PC-9 (cell line): ENCODE measurements around the gene SYT7. TPM values are rescaled to one million over a fixed set of nuclear protein-coding genes. Genes with fewer than 3 reads are reported as not detected.

ENCODE experiments used
- BruUV-seq: library from RNA; stranded (reverse); fragments of 400-500 nt; replicated peaks from 2 replicates; lab custom pipeline; 2021; lab: Mats Ljungman, UMichigan
- CTCF ChIA-PET: fragments of 300-600 bp; sonication (Branson Sonifier 250); formaldehyde crosslinking; loops from one replicate; lab custom pipeline; 2022; ENCODE audit warnings: antibody characterized with exemption; lab: Charles Lee
- POLR2A ChIA-PET: fragments of 300-600 bp; sonication (Branson Sonifier 250); formaldehyde crosslinking; loops from one replicate; lab custom pipeline; 2022; ENCODE audit warnings: antibody characterized with exemption; ENCODE audit not compliant: unreplicated experiment; lab: Charles Lee
- DNase-seq, 2 experiments: peaks; one replicate each; pipeline versions ENCODE4 v3.0.0 to v3.0.0-alpha.2; 2015 to 2022; ENCODE audit warnings: mixed read lengths in 1 of 2
- H2AFZ ChIP-seq: fragments of 200-600 bp; sonication (generic); 2 replicates; pipeline ENCODE4 v1.8.1; 2017; ENCODE audit warnings: antibody characterized with exemption
- H3F3A ChIP-seq: fragments of 200-600 bp; sonication (generic); 2 replicates; pipeline ENCODE4 v1.8.1; 2017; ENCODE audit warnings: antibody characterized with exemption, mild to moderate bottlenecking, low read depth; ENCODE audit not compliant: insufficient read depth
- H3K27ac ChIP-seq: fragments of 200-600 bp; sonication (generic); 2 replicates; pipeline ENCODE4 v1.6.1; 2016; ENCODE audit warnings: mixed run types
- H3K27me3 ChIP-seq: fragments of 200-600 bp; sonication (generic); 2 replicates; pipeline ENCODE4 v1.6.1; 2016; ENCODE audit warnings: low read depth, mixed run types; ENCODE audit not compliant: insufficient read depth
- H3K36me3 ChIP-seq: fragments of 200-600 bp; sonication (generic); 2 replicates; pipeline ENCODE4 v1.6.1; 2016; ENCODE audit warnings: low read depth, mixed run types
- H3K4me1 ChIP-seq: fragments of 200-600 bp; sonication (generic); replicated peaks from 2 replicates; pipeline ENCODE4 v1.6.1; 2016; ENCODE audit warnings: mixed run types; ENCODE audit not compliant: insufficient read depth
- H3K4me2 ChIP-seq: fragments of 200-600 bp; sonication (generic); 2 replicates; pipeline ENCODE4 v1.6.1; 2017; ENCODE audit warnings: mixed run types
- H3K4me3 ChIP-seq: fragments of 200-600 bp; sonication (generic); 2 replicates; pipeline ENCODE4 v1.6.1; 2016; ENCODE audit warnings: mixed run types
- H3K79me2 ChIP-seq: fragments of 200-600 bp; sonication (generic); 2 replicates; pipeline ENCODE4 v1.6.1; 2017; ENCODE audit warnings: low read depth, mixed run types
- H3K9me2 ChIP-seq: fragments of 200-600 bp; sonication (generic); 2 replicates; pipeline ENCODE4 v1.8.1; 2017; ENCODE audit warnings: mild to moderate bottlenecking; ENCODE audit not compliant: insufficient read depth
- H3K9me3 ChIP-seq: fragments of 200-600 bp; sonication (generic); 2 replicates; pipeline ENCODE4 v1.8.1; 2016; ENCODE audit warnings: low read depth; ENCODE audit not compliant: insufficient read depth
- H4K20me1 ChIP-seq: fragments of 200-600 bp; sonication (generic); 2 replicates; pipeline ENCODE4 v1.8.1; 2017; ENCODE audit not compliant: insufficient read depth
- CTCF ChIP-seq: fragments of 200-600 bp; sonication (generic); conservative IDR thresholded peaks from 2 replicates; pipeline ENCODE4 v1.6.1; 2017; ENCODE audit warnings: mixed run types, antibody characterized with exemption, mild to moderate bottlenecking, moderate library complexity
- EZH2 ChIP-seq: fragments of 200-600 bp; sonication (generic); IDR thresholded peaks from 2 replicates; pipeline ENCODE4 v1.8.0; 2017; ENCODE audit warnings: antibody characterized with exemption, low read depth
- intact Hi-C: fragments of 100-400 bp; cut with micrococcal nuclease; formaldehyde crosslinking; loops from one replicate; pipeline ENCODE4 v1.10.0; 2022; ENCODE audit not compliant: unreplicated experiment
- total RNA-seq: library from RNA; stranded (reverse); gene quantifications from 2 replicates; pipeline ENCODE4 v1.2.3, GENCODE V29; 2021

SYT7 gene
- total RNA-seq, 1 experiment from 2014 or later, result 4.0 TPM

- Histone ChIP-seq H3K4me1 (no peaks in the 10 kb centered on the region), H3K4me3 (no peak overlapping the region), H4K20me1 (no peaks in the 10 kb centered on the region), H3K27ac (no peak overlapping the region), H3K4me2 (no peak overlapping the region), H3F3A (no peaks in the 10 kb centered on the region), H3K36me3 (no peaks in the 10 kb centered on the region), H2AFZ (no peak overlapping the region), H3K9me3 (no peaks in the 10 kb centered on the region), H3K27me3 (peaks cover 22% of the 10 kb centered on the region; the same call in 1 of the 2 replicates), H3K9me2 (no peaks in the 10 kb centered on the region), H3K79me2 (no peaks in the 10 kb centered on the region)
- intact Hi-C loops, result loop anchor here (5.0 kb wide), 1 partner anchor 32 kb away; no protein-coding TSS in a partner anchor
- TF ChIP-seq CTCF (no peak), EZH2 (no peak)
- no peak for DNase-seq
- no TSS peak for BruUV-seq
- POLR2A ChIA-PET, result no interaction called here
- CTCF ChIA-PET, result no interaction called here
Observed at GRCh38 chr11:61534933-61535839, 45.7 kb downstream of the SYT7 start.

DNA sequence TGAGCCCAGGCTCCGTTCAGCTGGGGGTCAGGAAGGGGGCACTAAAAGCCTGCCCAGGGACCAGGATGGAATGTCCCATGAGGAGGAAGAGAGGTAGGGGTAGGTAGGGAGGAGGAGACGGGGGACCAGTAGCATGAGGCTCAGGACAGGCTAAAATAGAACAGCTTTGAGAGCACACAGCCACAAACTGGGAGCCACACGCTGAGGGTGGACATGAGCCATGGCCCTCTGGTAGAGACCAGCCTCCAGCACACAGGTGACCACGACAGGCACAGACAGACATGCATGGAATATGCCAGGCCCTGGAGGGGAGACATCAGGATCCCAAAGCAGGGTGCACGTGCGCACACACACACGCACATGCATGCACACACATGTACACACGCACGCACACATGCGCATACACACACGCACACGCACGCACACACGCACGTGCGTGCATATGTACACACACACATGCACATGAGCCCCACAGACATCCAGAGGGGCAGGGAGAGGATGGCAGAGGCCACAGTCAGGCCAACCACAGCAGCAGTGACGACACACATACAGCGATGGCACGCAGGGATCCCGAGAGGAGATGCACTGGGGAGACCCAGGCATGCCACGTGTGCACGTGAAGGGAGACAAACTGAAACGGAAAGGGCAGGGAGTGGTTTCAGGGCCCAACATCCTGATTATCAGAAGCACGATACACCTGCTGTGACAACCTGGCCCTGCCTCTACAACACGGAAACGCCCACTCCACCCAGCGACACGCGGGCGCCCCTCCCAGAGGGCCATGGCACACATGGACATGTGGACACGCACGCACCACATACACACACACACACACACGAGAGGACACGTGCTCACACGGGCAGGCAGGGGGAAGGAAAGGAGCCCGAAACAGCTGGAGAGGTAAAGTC, 46.6 kb downstream of the SYT7 start:
- Histone ChIP-seq H3K4me3 (no peak overlapping the region), H3K9me3 (no peaks in the 10 kb centered on the region), H4K20me1 (no peaks in the 10 kb centered on the region), H3F3A (no peaks in the 10 kb centered on the region), H3K27me3 (peaks cover 22% of the 10 kb centered on the region; the same call in 1 of the 2 replicates), H3K4me2 (no peak overlapping the region), H3K9me2 (no peaks in the 10 kb centered on the region), H3K4me1 (no peaks in the 10 kb centered on the region), H3K36me3 (no peaks in the 10 kb centered on the region), H3K27ac (no peak overlapping the region), H2AFZ (no peak overlapping the region), H3K79me2 (no peaks in the 10 kb centered on the region)
- ChIA-PET POLR2A (no interaction called here), CTCF (no interaction called here)
- TF ChIP-seq EZH2 (no peak), CTCF (no peak)
- BruUV-seq, result no TSS peak
- intact Hi-C loops, result loop anchor here (5.0 kb wide), 1 partner anchor 33 kb away; no protein-coding TSS in a partner anchor
- no peak for DNase-seq

DNA sequence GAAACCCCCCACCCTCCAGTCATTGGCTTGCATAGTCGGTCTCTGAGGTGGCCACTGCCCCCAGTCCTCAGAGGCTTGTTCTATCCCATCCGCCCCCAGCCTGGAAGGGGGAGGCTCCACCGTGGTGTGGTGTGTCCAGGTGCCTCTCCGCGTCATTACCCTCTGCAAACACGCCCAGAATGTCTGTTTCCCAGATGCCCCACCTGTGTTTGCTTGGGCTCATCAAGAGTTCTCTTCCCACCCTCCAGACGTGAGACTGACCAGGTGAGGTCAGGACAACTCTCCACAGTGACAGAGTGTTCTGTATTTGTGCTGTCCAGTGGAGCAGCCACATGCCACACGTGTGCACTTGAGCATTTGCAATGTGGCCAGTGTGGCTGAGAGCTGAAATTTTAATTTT, 47.5 kb downstream of the SYT7 start:
- H3K27me3 ChIP-seq, result peaks cover 22% of the 10 kb centered on the region; the same call in 1 of the 2 replicates
- H2AFZ ChIP-seq, result no peak overlapping the region
- no peaks in the 10 kb centered on the region for H3K36me3 ChIP-seq
- intact Hi-C loops, result loop anchor here (5.0 kb wide), 1 partner anchor 34 kb away; no protein-coding TSS in a partner anchor
- POLR2A ChIA-PET, result no interaction called here
- no peaks in the 10 kb centered on the region for H4K20me1 ChIP-seq
- H3K4me1 ChIP-seq, result no peaks in the 10 kb centered on the region
- H3K4me2 ChIP-seq, result no peak overlapping the region
- CTCF ChIA-PET, result no interaction called here
- H3K79me2 ChIP-seq, result no peaks in the 10 kb centered on the region
- no peak for TF ChIP-seq CTCF
- no peak for TF ChIP-seq EZH2
- no TSS peak for BruUV-seq
- no peaks in the 10 kb centered on the region for H3F3A ChIP-seq
- no peaks in the 10 kb centered on the region for H3K9me3 ChIP-seq
- H3K9me2 ChIP-seq, result no peaks in the 10 kb centered on the region
- no peak overlapping the region for H3K27ac ChIP-seq
- no peak overlapping the region for H3K4me3 ChIP-seq
- DNase-seq, result no peak
